Measurements from ENCODE around the gene TMEM62.

DNA sequence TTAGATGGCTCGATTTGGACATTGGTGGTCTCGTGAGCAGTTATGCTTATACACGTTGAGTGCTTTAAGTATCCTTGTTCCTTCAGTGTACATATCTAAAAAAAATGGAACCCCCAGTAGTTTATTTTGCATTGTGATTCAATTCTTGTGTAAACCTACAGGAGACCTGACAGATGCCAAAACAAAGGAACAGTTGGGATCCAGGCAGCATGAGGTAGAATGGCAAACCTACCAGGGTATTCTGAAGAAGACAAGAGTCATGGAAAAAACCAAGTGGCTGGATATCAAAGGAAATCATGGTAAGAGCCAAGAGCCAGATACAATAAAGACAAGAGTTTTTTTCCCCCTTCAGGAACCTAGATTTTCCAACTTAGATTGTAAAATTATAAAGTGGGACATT lies 2.0 kb downstream of the TMEM62 start:
- TF ChIP-seq, protein P1, sequence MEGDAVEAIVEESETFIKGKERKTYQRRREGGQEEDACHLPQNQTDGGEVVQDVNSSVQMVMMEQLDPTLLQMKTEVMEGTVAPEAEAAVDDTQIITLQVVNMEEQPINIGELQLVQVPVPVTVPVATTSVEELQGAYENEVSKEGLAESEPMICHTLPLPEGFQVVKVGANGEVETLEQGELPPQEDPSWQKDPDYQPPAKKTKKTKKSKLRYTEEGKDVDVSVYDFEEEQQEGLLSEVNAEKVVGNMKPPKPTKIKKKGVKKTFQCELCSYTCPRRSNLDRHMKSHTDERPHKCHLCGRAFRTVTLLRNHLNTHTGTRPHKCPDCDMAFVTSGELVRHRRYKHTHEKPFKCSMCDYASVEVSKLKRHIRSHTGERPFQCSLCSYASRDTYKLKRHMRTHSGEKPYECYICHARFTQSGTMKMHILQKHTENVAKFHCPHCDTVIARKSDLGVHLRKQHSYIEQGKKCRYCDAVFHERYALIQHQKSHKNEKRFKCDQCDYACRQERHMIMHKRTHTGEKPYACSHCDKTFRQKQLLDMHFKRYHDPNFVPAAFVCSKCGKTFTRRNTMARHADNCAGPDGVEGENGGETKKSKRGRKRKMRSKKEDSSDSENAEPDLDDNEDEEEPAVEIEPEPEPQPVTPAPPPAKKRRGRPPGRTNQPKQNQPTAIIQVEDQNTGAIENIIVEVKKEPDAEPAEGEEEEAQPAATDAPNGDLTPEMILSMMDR (IDR thresholded peaks at IDR 0.05): no peak
- no peak for TF ChIP-seq POLR2A (IDR thresholded peaks at IDR 0.05)
